HG03457 (cell line): Measurements from ENCODE around the gene PXMP4.

ENCODE experiments used
- ATAC-seq: cut with Tn5 transposase; IDR thresholded peaks from one replicate; pipeline ENCODE4 v1.9.1; 2021; ENCODE audit warnings: moderate number of reproducible peaks; ENCODE audit not compliant: unreplicated experiment

Gene PXMP4

GRCh38 chr20:33671573-33672288 lies 48.4 kb downstream of the PXMP4 start:
- ATAC-seq, result no peak

GRCh38 chr20:33670715-33671499 lies 49.2 kb downstream of the PXMP4 start:
- no peak for ATAC-seq

- no peak for ATAC-seq
These were observed 50.1 kb downstream of the PXMP4 start for GRCh38 chr20:33669873-33670640.

- ATAC-seq, result no peak
These were observed 50.9 kb downstream of the PXMP4 start for GRCh38 chr20:33669224-33669623.

GRCh38 chr20:33668466-33669155 lies 51.5 kb downstream of the PXMP4 start:
- ATAC-seq, result no peak

GRCh38 chr20:33667676-33668465 lies 52.2 kb downstream of the PXMP4 start:
- ATAC-seq, result no peak

- ATAC-seq, result no peak
These were observed 52.9 kb downstream of the PXMP4 start for GRCh38 chr20:33667245-33667675.

- ATAC-seq, result peak; percentile 47
These were observed 53.5 kb downstream of the PXMP4 start, which contains the start of gene ACTL10 for GRCh38 chr20:33666293-33667244. TSS of gene ACTL10 (plus strand) at chr20:33666943. CDS start at chr20:33667498, 555 bp downstream.

GRCh38 chr20:33664762-33665144 lies 55.4 kb downstream of the PXMP4 start:
- ATAC-seq, result no peak

GRCh38 chr20:33664085-33664761 lies 55.9 kb downstream of the PXMP4 start:
- no peak for ATAC-seq

- ATAC-seq, result no peak
These were observed 56.7 kb downstream of the PXMP4 start for GRCh38 chr20:33663161-33664084.

- no peak for ATAC-seq
These were observed 57.9 kb downstream of the PXMP4 start, which contains the start of gene C20orf144 for GRCh38 chr20:33662172-33662571. TSS of gene C20orf144 (plus strand) at chr20:33662327. CDS start at chr20:33662346, 19 bp downstream.

GRCh38 chr20:33660685-33661058 lies 59.4 kb downstream of the PXMP4 start:
- no peak for ATAC-seq

- ATAC-seq, result no peak
These were observed 60.0 kb downstream of the PXMP4 start for GRCh38 chr20:33660035-33660684.

GRCh38 chr20:33659341-33660034 lies 60.6 kb downstream of the PXMP4 start:
- ATAC-seq, result no peak

- ATAC-seq, result no peak
These were observed 61.2 kb downstream of the PXMP4 start for GRCh38 chr20:33658929-33659328.
